Urothelium cell line (cell line): ENCODE data around the gene GOLT1A.
"Not testable (repeated sequence)": the region's sequence is repeated elsewhere in the genome, so short reads cannot be mapped to it uniquely, and the experiment has no call there.

Source experiments
- DNase-seq: peaks from one replicate; pipeline ENCODE4 v3.0.0; 2011; ENCODE audit warnings: low spot score, mixed read lengths
- FAIRE-seq: peaks from 2 replicates; lab custom pipeline; 2011; peaks lifted over from hg19 to GRCh38; lab: Jason Lieb, UNC

Gene GOLT1A

DNA sequence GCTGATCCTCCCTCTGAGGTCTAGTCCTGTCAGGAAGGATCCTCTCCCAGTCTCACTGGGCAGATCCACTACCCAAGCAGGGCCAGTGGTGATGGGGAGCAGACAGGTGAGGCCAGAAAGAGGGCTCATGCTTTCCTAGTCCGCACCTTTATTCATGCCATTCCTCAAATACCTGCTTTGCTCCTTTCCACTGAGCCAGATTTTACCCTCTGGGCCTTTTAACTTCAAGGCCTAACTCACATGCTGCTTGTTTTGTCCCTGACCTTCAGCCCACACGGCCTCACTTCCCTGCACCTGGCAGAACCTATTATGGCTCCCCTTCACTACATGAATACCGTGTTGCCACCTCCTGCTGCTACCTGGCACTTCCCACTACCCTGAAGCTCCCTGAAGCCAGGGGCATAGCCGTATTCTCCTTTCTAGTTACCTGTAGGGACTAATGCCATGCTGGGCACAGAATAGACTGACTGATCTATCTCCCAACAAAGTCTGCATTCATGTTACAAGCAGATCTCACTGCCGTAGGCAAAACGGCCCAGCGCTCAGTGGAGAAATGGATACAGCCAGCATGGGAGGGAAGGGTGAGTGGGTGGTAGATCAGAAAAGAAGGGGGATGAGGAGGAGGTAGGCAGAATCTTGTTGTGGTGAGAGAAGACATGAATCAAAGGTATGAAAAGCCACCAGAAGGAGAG, 36.1 kb upstream of the GOLT1A start:
- FAIRE-seq (no peak), DNase-seq (no peak)

DNA sequence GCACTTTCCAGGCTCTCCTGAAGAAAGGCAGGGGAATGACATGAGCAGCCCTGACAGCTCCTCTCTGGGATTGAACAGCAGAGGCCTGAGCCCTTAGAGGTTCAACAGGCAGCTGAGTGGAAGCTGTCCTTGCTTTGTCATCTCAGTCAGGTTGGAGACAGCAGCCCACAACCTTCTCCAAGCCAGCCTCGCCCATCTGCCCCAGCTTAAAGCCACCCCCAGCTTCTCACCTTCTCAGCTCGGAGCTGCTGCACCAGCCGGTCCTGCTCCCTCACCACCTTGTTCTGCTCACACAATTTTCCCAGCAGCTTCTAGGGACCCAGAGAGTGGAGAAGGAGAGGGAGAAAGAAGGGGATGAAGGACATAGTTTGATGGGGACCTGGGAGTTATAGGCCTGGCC, 35.2 kb upstream of the GOLT1A start:
- FAIRE-seq (no peak), DNase-seq (no peak)

DNA sequence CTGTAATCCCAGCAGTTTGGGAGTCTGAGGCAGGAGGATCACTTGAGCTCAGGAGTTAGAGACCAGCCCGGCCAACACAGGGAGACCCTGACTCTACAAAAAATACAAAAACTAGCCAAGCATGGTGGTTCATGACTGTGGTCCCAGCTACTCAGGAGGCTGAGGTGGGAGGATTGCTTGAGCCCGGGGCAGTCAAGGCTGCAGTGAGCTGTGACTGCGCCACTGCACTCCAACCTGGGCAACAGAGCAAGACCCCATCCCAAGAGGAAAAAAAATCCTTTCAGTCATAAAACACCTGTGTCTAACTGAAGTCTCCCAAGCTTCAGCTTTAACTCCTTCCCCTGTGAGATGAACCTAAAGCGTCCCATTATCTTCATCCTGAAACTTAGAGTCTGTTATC, 33.1 kb upstream of the GOLT1A start:
- no peak for FAIRE-seq

DNA sequence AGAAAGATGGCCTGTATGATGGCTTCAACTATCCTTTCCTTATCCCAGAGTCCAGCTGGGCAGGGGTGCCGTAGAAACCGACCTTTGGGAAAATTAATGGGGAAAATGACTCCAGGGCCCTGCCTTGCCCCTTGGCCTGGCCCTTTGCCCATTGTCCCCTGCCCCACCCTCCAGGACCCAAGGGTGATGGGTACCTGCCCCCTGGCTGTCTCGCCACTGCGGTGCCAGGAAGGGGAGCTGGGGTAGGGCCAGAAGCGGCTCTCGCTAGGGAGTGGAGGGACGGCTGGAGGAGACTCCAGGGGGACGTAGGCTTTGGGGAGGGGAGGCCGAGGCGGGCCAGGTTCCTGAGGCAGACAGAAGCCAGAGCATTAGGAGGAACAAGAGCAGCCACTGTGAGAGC, 29.1 kb upstream of the GOLT1A start:
- FAIRE-seq, result no peak
- no peak for DNase-seq

More for the DNA sequence above, 33.1 kb upstream of the GOLT1A start:
- DNase-seq, result no peak

DNA sequence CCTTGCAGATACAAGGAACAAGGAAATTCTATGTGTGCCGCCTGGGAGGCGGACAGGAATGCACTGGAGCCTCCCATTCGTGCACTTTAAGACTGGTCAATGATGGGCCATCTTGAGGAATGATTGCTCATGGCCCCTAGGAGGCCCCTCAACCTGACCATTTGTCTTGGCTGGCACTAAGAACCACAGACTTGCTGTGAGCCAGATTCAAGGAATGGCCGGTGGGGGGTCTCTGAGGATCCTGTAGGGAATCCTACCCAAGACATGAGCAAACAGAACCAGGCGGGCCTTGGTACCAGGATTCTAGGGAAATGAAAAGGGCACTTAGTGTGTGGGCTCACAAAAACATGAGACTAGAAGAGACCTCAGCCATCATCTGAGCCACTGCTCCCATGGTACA, 28.1 kb upstream of the GOLT1A start:
- DNase-seq, result no peak
- FAIRE-seq, result no peak

DNA sequence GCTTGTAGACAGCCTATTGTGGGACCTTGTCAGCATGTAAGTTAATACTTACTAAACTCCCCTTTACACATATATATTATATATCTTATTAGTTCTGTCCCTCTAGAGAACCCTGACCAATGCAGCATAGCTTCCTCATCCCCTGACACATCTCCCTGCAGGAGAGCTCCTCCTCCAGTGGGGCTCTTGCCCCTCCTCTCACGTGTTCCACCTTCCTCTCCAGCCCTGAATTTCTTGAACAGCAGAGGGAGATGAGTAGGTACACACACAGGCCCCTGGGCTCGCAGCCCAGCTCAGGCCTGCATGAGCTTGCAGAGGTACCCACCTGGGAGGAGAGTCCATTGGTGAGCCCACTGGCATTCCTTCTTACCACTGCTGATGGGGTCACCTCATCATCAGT, 27.3 kb upstream of the GOLT1A start:
- FAIRE-seq (no peak), DNase-seq (no peak)

DNA sequence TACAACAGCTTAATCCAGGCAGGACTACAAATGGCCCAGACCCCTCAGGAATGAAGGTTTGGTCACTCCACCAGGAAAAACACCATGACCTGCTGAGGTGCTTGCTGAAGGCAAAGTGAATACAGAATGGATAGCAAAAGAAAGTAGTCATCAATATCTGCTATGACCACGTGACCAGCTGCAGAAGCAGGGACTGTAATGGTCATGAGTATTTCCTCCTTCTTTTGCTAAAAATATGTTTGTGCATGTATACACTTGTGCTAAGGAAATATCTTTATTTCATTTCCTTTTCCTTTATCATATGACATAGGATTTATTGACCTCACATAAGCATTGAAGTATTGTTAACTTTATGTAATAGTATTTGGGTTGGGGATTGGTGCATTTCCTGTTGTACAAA, 26.4 kb upstream of the GOLT1A start:
- no peak for DNase-seq
- no peak for FAIRE-seq

DNA sequence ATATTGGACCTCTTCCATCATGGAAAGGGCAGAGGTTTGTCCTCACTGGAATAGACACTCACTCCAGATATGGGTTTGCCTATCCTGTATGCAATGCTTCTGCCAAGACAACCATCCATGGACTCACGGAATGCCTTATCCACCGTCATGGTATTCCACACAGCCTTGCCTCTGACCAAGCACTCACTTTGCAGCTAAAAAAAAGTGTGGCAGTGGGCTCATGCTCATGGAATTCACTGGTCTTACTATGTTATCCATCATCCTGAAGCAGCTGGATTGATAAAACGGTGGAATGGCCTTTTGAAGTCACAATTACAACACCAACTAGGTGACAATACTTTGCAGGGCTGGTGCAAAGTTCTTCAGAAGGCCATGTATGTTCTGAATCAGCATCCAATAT, 25.6 kb upstream of the GOLT1A start:
- DNase-seq, FAIRE-seq: not testable (repeated sequence)

DNA sequence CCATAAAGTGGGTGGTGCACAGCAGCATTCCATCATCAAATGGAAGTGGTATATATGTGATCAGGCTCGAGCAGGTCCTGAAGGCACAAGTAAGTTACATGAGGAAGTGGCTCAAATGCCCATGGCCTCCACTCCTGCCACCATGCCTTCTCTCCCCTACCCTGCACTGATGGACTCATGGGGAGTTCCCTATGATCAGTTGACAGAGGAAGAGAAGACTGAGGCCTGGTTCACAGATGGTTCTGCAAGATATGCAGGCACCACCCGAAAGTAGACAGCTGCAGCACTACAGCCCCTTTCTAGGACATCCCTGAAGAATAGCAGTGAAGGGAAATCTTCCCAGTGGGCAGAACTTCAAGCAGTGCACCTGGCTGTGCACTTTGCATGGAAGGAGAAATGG, 24.7 kb upstream of the GOLT1A start:
- not testable (repeated sequence) for FAIRE-seq, DNase-seq

DNA sequence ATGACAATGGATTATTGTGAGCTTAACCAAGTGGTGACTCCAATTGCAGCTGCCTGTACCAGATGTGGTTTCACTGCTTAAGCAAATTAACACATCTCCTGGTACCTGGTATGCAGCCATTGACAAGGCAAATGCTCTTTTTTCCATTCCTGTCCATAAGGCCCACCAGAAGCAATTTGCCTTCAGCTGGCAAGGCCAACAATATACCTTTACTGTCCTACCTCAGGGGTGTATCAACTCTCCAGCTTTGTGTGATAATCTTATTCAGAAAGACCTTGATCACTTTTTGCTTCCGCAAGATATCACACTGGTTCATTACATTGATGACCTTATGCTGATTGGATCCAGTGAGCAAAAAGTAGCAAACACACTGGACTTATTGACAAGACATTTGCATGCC, 23.7 kb upstream of the GOLT1A start:
- DNase-seq, FAIRE-seq: not testable (repeated sequence)

DNA sequence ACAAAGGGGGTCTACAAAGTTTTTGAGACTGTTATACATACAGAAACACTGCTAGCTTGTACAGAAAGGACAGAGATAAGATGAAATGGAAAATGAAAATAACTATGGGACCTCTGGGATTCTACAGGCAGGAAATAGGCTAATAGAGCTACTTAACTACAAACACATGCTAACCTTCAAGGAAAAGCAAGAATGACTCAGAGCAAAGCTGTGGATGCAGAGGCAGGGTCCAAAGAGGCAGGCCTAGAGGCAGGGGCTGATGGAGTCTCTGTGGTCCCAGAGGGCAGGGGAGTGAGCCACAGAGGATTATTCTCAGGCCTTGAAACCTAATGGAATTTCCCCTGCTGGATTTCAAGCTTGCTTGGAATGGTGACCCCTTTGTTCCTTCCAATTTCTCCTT, 18.7 kb upstream of the GOLT1A start:
- DNase-seq (no peak), FAIRE-seq (no peak)

DNA sequence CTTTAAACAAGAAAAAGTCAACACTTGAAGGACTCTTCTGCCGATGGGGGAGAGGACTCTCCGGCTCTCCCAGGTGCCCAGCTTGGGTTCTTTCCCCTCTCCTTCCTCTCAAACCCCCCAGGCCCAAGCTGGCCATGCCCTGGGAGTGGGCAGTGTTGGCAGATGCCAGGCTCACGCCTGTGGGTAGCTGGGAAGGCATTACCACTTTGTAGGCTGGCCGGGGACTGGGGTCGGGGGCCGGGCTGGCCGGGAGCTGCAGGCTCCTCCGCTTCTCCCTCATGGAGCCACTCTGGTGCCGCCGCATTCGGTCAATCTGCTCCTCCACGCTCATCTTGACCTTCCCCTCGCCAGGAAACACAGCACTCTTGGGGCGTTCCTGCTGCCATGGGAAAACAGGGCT, 16.4 kb upstream of the GOLT1A start:
- no peak for FAIRE-seq

DNA sequence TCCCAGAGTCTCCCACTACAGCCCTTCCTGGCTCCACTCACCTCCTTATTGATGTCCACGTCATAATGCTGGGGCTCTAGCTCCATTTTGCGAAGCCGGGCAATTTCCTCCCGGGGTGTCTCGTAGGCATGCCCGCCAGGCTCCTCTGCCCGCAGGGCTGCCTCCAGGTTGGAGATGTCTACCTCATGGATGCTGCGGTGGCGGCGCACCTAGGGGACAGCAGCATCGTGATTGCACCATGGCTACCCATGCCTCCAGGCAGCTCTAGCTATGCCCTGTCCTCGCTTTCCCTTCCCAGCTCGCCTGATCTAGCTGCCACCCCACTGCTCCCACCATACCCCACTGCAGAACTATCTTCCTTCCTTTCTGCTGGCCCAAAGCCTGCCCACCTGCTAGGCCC, 15.1 kb upstream of the GOLT1A start:
- DNase-seq, result no peak
- no peak for FAIRE-seq

More for the DNA sequence above, 16.4 kb upstream of the GOLT1A start:
- no peak for DNase-seq

DNA sequence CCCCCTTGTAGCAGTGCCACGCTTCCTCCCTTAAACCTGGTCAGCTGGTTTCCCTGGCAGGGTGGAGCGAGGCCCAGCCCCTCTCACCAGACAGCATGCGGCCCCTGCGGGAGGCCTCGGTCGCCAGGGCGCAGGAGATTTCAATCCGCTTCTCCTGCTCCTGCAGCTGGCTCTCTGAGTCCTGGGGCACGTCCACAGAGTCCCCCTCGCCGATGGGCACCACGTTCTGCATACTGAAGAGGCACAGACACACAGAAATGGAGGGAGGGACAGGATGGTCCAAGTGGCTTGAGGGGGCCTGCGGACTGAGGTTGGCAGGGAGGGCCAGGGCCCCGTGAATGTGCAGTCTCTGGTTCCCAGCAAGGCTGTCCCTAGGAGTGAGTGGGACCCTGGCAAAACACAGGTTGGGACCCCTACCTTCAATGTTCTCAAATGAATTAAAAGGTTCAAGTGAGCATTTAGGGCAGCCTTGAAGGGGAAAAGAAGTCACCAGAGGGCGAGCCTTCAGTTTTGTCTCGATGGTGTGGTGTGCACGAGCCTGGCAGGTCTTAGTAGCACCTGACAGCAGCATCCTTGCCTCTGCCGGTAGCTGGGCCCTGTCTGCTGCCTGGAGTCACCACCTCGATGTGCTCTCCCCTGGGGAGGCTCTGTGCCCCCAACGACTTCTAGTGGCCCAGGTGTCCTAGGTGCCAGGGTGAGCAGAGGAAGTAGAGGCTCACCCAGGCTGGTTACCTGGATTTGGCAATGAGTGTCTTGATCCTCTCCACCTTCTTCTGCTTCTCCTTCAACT, 14.4 kb upstream of the GOLT1A start:
- DNase-seq (no peak), FAIRE-seq (no peak)

DNA sequence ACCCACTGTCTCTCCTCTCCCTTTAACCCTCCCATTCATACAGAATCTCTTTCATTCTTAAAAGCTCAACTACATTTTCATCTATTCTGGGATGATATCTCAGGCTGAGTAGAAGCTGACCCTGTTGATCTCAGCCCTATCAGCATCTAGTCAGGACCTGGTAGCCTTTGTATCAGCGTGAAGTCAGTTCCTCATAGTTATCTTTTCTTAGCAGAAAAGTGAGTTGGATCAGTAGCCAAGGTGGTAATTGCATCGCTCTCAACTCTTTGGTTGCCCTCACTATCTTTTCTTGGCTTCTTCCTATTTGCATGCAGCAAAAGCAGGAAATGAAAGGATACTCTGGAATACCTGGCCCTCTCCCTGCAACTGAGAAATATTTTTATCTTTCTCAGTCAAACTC, 13.6 kb upstream of the GOLT1A start:
- DNase-seq, result no peak
- no peak for FAIRE-seq

DNA sequence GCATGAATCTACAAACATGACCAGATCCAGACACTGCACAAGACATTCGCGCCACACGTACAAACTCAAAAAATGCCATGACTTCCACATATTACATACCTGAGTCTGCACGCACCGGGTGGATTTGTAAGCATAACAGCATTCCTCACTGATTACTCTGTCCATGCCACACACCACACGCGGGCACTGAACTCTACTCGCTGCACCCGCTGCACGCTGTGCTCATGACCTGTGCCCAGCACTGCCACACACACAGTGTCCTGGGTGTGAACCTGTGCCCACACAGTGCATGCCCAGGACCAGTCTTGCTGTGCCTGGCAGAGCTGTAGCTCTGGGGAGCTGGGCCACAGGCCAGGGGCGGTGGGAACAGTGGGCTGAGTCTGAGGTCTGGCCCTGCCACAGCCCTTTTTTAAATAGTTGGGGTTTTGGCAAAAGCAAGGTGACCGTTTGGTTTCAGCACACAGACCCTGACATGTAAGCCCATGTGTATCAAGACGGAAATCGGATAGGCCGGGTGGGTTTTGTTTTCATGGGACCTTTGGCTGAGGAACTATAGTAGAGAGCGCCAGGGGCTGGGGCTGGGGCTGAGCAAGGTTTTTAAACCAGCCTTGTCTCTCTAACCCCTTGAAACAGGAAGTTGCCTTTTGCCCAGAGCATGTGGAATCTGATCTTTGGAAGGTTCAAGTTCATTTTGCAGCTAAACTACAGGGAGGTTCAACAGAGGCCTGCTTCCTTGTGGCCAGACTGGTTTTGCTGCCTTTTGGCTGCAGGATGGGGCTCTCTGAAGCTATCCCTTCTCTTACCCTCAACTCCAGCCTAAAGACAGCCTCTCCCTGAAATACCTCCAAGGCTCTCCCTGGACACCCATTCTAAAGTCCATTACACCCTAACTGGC, 12.3 kb upstream of the GOLT1A start:
- no peak for FAIRE-seq
- peak; percentile 73 for DNase-seq

DNA sequence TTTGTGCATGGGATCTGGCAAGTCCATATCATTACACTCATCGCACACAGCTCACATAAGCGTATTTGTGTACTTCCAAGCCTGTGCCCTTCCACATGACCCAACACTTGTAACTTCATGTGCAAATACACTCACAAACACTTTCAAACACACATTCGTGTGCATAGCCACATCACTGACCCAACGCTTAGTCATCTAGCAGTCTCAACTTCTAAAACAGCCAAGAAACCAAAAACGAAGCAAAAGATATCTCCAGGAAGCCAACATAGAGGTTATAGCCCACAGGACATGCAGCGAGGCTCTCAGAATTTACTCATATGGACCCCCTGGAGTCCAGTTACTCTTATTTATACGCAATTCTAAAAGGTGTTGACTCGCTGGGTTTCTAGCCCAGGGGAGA, 10.9 kb upstream of the GOLT1A start:
- DNase-seq, result no peak
- no peak for FAIRE-seq

DNA sequence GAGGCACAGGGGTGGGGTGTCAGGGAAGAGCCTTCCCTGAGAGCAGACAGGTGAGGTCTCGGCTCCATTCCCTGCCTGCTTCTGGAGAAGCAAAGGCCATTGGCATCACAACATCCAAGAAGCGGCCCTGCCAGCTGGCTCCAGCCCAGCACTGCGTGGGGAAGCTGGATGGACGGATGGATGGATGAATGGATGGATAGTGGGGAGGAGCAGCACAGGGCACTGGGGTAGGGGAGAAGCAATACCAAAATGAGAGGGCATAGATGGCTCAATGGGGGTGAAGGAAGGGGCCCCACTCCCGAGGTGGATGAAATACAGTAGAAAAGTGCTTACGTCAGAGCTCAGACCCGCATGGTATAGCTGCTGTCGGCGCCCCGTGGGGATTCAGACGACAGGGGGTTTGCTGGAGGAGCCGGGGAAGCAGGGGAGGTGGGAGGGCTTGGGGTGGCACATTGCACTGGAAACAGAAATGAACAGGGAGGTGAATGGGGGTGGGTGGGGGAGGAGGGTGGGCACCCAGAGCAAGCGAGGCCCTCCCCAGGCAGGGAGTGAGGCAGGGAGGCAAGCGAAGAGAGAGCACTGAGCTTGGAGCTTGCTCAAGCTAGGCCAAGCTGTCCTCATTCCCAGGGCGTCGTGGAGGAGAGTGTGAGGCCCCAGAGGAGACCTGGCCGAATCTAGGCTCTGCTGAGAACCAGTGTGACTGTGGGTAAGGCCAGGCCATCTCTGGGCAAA, 9.5 kb upstream of the GOLT1A start:
- FAIRE-seq (no peak), DNase-seq (no peak)

DNA sequence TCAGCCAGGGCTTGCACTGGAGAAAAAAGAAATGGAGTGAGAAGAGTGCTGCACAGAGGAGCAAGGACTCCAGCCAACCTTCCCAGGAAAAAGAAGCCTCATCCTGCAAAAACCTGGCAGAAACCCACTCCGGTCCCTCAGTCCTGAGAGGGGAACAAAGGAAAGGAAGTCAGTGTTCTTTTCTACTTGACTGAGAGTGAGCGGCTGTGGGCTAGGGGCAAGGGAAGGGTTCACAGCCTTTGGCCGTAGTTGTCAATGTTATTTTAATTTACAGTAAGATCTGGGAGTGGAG, 8.9 kb upstream of the GOLT1A start:
- DNase-seq, result no peak
- no peak for FAIRE-seq

DNA sequence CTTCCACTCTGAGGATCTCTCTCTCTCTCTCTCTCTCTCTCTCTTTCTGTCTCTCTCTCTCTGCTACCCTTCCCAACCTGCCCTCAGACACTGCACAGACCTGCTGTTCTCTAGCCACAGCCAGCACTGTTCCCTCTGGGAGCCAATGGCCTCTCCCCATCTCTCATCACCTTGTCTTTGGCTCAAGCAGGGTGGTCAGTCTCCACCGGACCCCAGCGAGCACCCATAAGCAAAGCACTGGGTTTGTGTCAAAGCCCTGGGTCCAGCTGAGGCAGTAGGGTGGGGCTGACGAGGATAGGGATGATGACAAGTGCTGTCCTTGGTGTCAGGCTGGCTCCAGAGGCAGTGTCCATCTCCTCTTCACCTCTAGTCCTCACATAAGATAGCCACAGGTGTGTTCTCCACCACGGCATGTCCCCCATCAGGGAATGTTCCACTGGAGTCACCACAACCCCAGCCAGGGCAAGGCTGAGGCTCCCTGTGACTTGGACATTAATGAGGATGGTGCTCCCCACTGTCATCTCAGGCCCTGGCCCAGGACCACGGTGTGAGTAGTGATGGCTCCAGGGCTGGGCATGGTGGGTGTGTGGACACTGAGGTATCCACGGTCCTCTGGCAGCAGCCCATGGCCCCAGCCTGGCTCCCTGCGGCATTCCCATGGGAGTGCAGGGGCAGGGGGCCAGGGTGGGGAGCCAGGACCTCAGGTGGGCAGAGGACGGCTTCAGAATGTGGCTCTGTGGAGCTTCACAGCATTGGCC, 8.4 kb upstream of the GOLT1A start:
- FAIRE-seq, result no peak
- DNase-seq, result no peak
